Bronchial epithelial cell (primary cell): Measurements from ENCODE around the gene NDEL1. TPM values are rescaled to one million over a fixed set of nuclear protein-coding genes. Genes with fewer than 3 reads are reported as not detected.

ENCODE experiments used
- total RNA-seq: library from RNA; depleted of rRNA; stranded (reverse); fragments of >200 nt; gene quantifications from 2 replicates; pipeline ENCODE4 v1.2.1, GENCODE V29; 2014

The NDEL1 gene
- total RNA-seq, 1 donor from 2014 or later, result 47.1 TPM

Other genes with a start within 250 kb of the NDEL1 start
- 6.5 and 6.8 TPM in 2 replicates for gene BORCS6, start 245.7 kb upstream of the NDEL1 start, total RNA-seq
- 0.64 and 1.6 TPM in 2 replicates for gene AURKB, start 225.3 kb upstream of the NDEL1 start, total RNA-seq
- 2.9 and 5.6 TPM in 2 replicates for gene CTC1, start 187.8 kb upstream of the NDEL1 start, total RNA-seq
- gene PFAS, start 186.6 kb upstream of the NDEL1 start, total RNA-seq, result 5.8 and 9.5 TPM in 2 replicates
- 11.1 and 11.8 TPM in 2 replicates for gene RANGRF, start 147.2 kb upstream of the NDEL1 start, total RNA-seq
- gene SLC25A35, start 140.5 kb upstream of the NDEL1 start, total RNA-seq, result 0.26 and 0.38 TPM in 2 replicates
- not detected in 2 replicates for gene ARHGEF15, start 125.6 kb upstream of the NDEL1 start, total RNA-seq
- not detected in 2 replicates for gene ODF4, start 96.0 kb upstream of the NDEL1 start, total RNA-seq
- gene RPL26, start 52.7 kb upstream of the NDEL1 start, total RNA-seq, result 6,352 and 10,136 TPM in 2 replicates
- under 0.01 and 0.38 TPM in 2 replicates for gene RNF222, start 38.1 kb upstream of the NDEL1 start, total RNA-seq
- gene MYH10, start 194.8 kb downstream of the NDEL1 start, total RNA-seq, result 28.5 and 31.6 TPM in 2 replicates